ENCODE data around the gene VPS37C.
"Not testable (repeated sequence)": the region's sequence is repeated elsewhere in the genome, so short reads cannot be mapped to it uniquely, and the experiment has no call there.

Gene VPS37C

GRCh38 chr11:61115498-61116224 is 45.6 kb downstream of the VPS37C start:
- peak; percentile 42 for DNase-seq

- DNase-seq = peak; percentile 71
These were observed 46.3 kb downstream of the VPS37C start for GRCh38 chr11:61114913-61115312.

- peak; percentile 60 for DNase-seq
These were observed 48.0 kb downstream of the VPS37C start for GRCh38 chr11:61113201-61113600.

GRCh38 chr11:61112575-61112974 is 48.7 kb downstream of the VPS37C start:
- DNase-seq = no peak

GRCh38 chr11:61111786-61112517 is 49.3 kb downstream of the VPS37C start:
- DNase-seq = peak; percentile 81

GRCh38 chr11:61111050-61111435 is 50.2 kb downstream of the VPS37C start:
- peak; percentile 59 for DNase-seq

GRCh38 chr11:61110255-61111049 is 50.8 kb downstream of the VPS37C start:
- peak; percentile 63 for DNase-seq

- DNase-seq = peak; percentile 30
These were observed 51.6 kb downstream of the VPS37C start for GRCh38 chr11:61109671-61110070.

- DNase-seq = peak; percentile 58
These were observed 52.2 kb downstream of the VPS37C start for GRCh38 chr11:61108847-61109585.

- peak; percentile 62 for DNase-seq
These were observed 53.3 kb downstream of the VPS37C start for GRCh38 chr11:61107888-61108287.

- peak; percentile 67 for DNase-seq
These were observed 54.2 kb downstream of the VPS37C start for GRCh38 chr11:61106894-61107470.

GRCh38 chr11:61106296-61106695 is 54.9 kb downstream of the VPS37C start:
- peak; percentile 64 for DNase-seq

GRCh38 chr11:61104963-61105362 is 56.3 kb downstream of the VPS37C start:
- peak; percentile 64 for DNase-seq

GRCh38 chr11:61103851-61104423 is 57.3 kb downstream of the VPS37C start:
- peak; percentile 65 for DNase-seq

GRCh38 chr11:61102667-61103571 is 58.3 kb downstream of the VPS37C start:
- peak; percentile 77 for DNase-seq

- peak; percentile 62 for DNase-seq
These were observed 62.4 kb downstream of the VPS37C start for GRCh38 chr11:61098778-61099177.

- DNase-seq = not testable (repeated sequence)
These were observed 63.0 kb downstream of the VPS37C start for GRCh38 chr11:61098261-61098660.

- no peak for DNase-seq
These were observed 66.2 kb downstream of the VPS37C start for GRCh38 chr11:61095021-61095420.

- DNase-seq = peak; percentile 55
These were observed 67.1 kb downstream of the VPS37C start for GRCh38 chr11:61094167-61094566.

- DNase-seq = peak; percentile 58
These were observed 68.1 kb downstream of the VPS37C start for GRCh38 chr11:61092908-61093763.
